Measurements from ENCODE around the gene CDC42BPB.
"Not testable (repeated sequence)": the region's sequence is repeated elsewhere in the genome, so short reads cannot be mapped to it uniquely, and the experiment has no call there.

The CDC42BPB gene

DNA sequence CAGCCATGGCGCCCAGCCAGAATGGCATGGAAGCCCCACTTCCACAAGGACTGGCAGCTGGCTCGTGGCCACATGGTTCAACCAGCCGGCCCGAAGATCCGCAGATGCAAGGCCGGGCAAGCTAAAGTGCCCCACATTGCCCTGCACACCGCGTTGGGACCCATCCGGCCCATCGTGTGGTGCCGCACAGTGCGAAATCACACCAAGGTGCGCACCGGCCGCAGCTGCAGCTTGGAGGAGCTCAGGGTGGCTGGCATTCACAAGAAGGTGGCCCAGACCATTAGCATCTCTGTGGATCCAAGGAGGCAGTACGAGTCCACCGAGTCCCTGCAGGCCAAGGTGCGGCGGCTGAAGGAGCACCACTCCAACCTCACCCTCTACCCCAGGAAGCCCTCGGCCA, 15.9 kb downstream of the CDC42BPB start:
- DNase-seq: no peak

DNA sequence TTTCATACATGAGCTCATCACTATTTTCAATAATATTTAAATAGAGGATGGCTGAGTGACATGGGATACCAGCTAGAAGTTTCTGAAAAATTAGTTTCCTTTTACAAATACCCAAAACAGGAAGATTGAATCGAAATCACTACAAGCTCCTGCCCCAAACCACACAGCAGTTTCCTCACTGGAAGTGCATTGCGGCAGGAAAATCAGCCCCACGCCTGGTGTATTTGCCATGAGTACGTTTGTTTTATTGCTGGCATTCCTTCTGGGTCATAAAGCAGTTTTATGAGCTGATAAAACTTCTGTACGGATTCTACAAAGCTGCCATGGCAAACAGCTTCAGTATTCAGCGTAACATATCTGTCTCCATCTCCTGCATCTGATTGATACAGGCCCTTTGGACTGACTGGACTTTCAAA, 23.7 kb downstream of the CDC42BPB start:
- no peak for DNase-seq

DNA sequence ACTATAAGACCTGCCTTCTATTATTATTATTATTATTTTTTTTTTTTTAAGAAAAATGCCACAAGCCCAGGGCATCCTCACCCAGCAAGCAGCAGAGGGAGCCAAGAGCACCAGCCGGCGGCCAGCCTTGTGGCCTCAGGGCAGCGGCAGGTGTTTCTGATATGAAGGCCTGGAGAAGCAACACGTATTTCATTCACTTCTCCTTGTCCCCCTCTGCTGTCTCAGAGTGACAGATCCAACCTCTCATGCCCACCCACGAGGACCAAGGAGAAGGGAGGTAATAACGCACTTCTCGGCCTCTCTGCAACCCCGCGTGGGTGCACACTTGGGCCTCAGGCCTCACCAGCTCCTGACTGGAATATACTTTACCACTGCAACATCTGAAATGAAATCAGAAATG, 25.4 kb downstream of the CDC42BPB start:
- peak; percentile 14 for DNase-seq

GRCh38 chr14:103031566-103031911, 25.8 kb downstream of the CDC42BPB start:
- DNase-seq: no peak

DNA sequence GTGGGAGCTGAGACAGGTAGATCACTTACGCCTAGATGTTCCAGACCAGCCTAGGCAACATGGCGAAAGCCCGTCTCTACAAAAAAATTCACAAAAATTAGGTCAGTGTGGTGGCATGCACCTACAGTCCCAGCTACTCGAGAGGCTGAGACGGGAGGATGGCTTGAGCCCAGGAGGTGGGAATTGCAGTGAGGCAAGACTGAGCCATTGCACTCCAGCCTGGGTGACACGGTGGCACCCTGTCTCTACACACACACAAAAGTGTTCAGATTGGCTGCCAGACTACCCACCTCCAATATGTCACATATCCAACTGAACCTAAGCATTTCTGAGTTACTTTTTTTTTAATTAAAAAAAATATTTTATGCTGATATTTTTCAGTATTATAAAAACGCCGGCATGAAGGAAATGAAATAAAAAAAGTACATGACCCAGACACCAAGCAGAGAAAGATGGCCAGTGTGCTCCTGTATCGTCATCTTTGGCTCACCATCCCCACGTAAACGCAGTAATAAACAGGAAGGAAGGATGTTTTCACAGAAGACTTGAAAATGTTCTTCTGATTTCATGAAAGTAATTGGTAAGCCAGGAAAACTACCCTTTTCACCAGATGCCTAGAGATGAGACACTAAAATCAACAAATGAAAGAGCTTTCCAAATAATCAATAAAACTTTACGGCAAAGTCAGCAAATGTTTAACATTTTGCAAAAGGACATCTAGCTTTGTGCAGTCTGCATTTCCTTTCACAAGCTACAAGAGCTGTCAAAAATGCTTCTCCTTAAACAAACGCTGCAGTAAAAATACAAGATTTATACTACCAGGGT, 26.4 kb downstream of the CDC42BPB start:
- no peak for DNase-seq

DNA sequence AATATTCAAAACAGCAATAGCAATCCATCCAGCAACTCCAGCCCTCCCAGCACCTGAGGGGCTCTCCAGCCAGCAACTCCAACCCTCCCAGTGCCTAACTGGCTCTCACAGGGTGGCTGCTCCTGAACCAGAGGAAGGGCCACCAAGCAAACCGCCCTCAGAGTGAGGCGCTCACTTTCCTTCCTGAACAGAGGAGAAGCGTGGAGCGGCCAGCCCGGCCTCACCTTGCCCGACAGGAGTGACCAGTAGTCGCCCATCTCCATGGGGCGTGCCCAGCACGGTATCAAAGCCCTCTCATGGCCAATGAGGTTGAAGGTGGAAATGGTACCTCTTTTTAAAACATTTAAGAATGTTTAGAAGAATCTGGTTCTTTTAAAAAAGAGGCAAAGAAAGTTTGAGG, 27.4 kb downstream of the CDC42BPB start:
- DNase-seq: no peak

DNA sequence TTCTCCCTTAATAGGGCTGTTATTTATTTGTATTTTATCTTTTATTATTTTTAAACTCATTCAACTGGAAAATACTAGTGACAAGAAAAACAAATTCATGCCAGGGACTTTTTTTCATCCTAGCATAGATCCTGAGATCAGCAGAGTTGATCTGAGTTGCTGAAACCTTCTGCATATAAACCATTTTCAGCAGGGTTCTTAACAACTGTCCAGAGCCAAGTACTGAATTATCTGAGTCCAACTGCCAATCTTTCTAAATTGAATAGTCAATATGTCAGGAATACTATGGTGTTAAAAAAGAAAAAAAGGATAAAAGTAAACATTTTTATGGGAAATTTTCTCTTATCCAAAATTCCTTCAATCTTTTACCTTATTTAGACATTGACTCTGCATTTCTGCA, 28.6 kb downstream of the CDC42BPB start:
- DNase-seq: no peak

- DNase-seq: no peak
Measured at GRCh38 chr14:103028161-103028767, 29.1 kb downstream of the CDC42BPB start.

DNA sequence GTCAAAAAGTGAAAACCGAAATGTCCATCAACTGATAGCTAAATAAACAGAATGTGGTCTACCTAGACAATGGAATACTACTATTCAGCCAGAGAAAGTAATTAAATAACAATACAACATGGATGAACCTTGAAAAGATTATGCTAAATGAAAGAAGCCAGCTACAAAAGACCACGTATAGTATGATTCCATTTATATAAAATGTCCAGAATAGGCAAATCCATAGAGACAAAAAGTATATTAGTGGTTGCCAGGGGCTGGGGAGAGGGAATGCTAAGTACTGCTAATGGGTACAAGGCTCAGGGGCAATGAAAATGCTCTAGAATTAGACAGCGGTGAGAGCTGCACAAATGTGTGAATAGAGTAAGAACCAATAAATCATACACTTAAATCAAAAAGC, 29.9 kb downstream of the CDC42BPB start:
- no peak for DNase-seq

DNA sequence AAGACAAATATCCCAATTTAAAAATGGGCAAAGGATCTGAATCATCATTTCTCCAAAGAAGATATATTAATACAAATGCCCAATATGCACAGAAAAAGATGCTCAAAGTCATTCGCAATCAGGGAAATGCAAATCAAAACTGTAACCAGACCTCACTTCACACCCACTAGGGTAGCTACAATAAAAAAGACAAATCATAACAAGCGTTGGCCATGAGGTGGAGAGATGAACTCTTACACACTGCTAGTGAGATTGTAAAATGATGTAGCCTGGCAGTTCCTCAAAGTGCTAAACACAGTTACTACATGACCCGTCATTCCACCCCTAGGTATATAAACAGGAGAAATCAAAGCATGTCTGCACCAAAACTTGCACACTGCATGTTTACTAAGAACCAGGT, 30.4 kb downstream of the CDC42BPB start:
- DNase-seq: no peak

GRCh38 chr14:103026196-103026595, 31.2 kb downstream of the CDC42BPB start:
- not testable (repeated sequence) for DNase-seq

DNA sequence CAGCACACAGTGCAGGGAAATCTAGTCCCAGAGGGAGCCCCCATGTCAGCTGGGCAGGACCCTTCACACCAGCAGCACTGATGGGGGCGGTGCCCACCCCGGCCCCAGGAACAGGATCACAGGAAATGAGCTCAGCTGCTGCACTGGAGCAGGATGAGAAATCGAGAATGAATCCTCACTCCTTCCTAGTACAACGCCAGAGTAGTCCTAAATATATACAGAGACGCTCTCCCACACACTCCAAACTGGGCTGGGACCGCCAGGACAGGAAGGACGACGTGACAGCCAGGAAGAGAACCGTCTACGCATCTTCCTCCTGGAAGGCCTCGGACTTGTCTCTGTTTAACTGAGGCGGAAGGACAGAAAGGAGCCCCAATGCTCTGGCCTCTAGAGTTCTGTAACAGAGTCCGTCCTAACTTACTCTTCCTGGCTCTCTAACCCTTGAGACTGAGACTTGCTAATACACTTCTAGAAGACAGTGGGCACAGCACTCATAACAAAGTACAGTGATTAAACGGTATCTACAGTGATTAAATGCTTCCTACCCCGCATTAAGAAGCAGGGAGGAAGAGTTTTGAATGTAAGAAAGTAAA, 33.4 kb downstream of the CDC42BPB start:
- no peak for DNase-seq

- no peak for DNase-seq
Measured at GRCh38 chr14:103022685-103023044, 34.7 kb downstream of the CDC42BPB start.

- no peak for DNase-seq
Measured at GRCh38 chr14:103022002-103022684, 35.2 kb downstream of the CDC42BPB start.

- DNase-seq: no peak
Measured at GRCh38 chr14:103021684-103022001, 35.7 kb downstream of the CDC42BPB start.

DNA sequence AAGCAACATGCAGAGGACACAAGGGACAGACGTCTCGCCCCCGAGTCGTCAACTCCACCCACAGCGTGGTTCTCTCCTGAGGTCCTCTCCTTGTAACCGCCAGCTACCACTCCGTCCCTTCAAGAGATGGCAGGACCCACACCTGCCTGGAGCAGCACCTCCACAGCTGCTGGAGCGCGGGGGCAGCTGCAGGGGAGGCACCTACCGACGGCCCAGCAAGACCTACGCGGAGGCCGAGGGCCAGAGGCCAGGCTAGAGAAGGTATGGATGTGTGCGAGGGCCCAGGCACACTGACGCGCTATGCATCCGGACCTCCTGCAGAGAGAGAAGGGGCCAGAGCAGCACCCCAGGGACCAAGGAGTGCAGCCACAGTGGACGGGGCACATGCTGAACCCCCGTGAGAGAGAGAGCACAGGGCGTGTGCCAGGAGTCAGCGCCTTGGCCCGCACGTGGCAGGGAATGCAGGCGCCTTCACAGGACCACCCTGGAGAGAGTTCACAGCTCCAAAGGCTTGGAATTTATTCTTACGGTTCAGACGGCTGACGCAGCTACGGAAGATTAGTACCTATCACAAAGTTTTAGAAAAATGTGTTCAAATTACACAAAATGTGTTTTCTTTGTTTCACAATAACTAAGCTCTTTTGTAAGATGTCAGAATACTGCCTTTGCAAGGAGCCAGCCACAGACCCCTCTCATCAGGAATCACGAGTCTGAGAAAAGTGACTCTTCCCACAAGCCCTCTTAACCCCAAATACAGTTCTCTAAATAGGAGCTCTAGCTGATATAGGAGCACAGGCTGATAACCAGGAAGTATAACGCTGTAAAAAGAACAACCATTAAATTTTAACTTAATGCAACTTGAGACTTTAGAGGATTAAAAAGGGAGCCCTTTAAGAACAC, 36.8 kb downstream of the CDC42BPB start:
- no peak for DNase-seq

- DNase-seq: no peak
Measured at GRCh38 chr14:103019826-103020225, 37.5 kb downstream of the CDC42BPB start.

GRCh38 chr14:103019236-103019635, 38.1 kb downstream of the CDC42BPB start:
- DNase-seq: no peak

- no peak for DNase-seq
Measured at GRCh38 chr14:103016594-103016993, 40.8 kb downstream of the CDC42BPB start.

GRCh38 chr14:103016071-103016470, 41.3 kb downstream of the CDC42BPB start:
- no peak for DNase-seq

DNA sequence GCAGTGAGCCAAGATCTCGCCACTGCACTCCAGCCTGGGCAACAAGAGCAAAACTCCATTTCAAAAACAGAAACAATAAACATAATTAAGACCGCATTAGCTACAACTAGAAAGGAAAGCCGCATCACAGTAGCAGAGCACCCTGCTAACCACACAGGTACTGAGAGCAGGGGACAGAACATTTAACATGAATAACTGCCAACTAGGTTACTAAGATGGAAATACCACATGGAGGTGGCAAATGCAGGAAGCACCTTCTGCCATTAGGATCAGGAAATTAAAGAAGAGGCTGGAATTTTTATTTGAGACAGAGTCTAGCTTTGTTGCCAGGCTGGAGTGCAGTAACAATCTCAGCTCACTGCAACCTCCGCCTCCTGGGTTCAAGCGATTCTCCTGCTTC, 41.9 kb downstream of the CDC42BPB start:
- DNase-seq: no peak

- no peak for DNase-seq
Measured at GRCh38 chr14:103014466-103015228, 42.7 kb downstream of the CDC42BPB start.

Data from RPMI8226 (cell line).